Astrocyte (in vitro differentiated cells and primary cell): Measurements from ENCODE around the gene ARID3B. TPM values are rescaled to one million over a fixed set of nuclear protein-coding genes. Genes with fewer than 3 reads are reported as not detected.

Experiments used
- DNase-seq: peaks from one replicate; pipeline ENCODE4 v3.0.0-alpha.2; 2010; ENCODE audit warnings: low read depth
- FAIRE-seq: peaks from 2 replicates; lab custom pipeline; 2011; peaks lifted over from hg19 to GRCh38; lab: Jason Lieb, UNC
- H2AFZ ChIP-seq: 2 replicates; pipeline ENCODE4 v1.6.0; 2012; ENCODE audit warnings: low read depth, low read length, inconsistent platforms
- H3K27ac ChIP-seq: 2 replicates; pipeline ENCODE4 v1.5.1; 2011; ENCODE audit warnings: low read depth, low read length, inconsistent platforms
- H3K27me3 ChIP-seq: 2 replicates; pipeline ENCODE4 v1.6.0; 2011; ENCODE audit warnings: low read length, inconsistent platforms; ENCODE audit not compliant: insufficient read depth
- H3K36me3 ChIP-seq: 2 replicates; pipeline ENCODE4 v1.5.1; 2011; ENCODE audit warnings: low read length, inconsistent platforms; ENCODE audit not compliant: insufficient read depth
- H3K4me1 ChIP-seq: 2 replicates; pipeline ENCODE4 v1.5.1; 2011; ENCODE audit warnings: low read length, inconsistent platforms; ENCODE audit not compliant: insufficient read depth
- H3K4me2 ChIP-seq: 2 replicates; pipeline ENCODE4 v1.6.0; 2012; ENCODE audit warnings: low read length, inconsistent platforms
- H3K4me3 ChIP-seq: 2 replicates; pipeline ENCODE4 v1.5.1; 2011; ENCODE audit warnings: low read depth, mild to moderate bottlenecking, low read length, inconsistent platforms; ENCODE audit not compliant: insufficient read depth
- H3K79me2 ChIP-seq: 2 replicates; pipeline ENCODE4 v1.6.0; 2012; ENCODE audit warnings: mild to moderate bottlenecking, low read length, inconsistent platforms; ENCODE audit not compliant: insufficient read depth
- H3K9ac ChIP-seq: 2 replicates; pipeline ENCODE4 v1.6.0; 2012; ENCODE audit warnings: mild to moderate bottlenecking, low read length, inconsistent platforms
- H3K9me3 ChIP-seq: 2 replicates; pipeline ENCODE4 v1.5.1; 2012; ENCODE audit warnings: low read depth, mild to moderate bottlenecking, low read length, inconsistent platforms; ENCODE audit not compliant: insufficient read depth
- H4K20me1 ChIP-seq: 2 replicates; pipeline ENCODE4 v1.6.0; 2012; ENCODE audit warnings: low read length, inconsistent platforms; ENCODE audit not compliant: insufficient read depth
- H3K27ac Mint-ChIP-seq: one replicate; pipeline ENCODE4 v1.8.0; 2021; ENCODE audit warnings: mild to moderate bottlenecking, mixed read lengths; ENCODE audit not compliant: unreplicated experiment
- H3K27me3 Mint-ChIP-seq: one replicate; pipeline ENCODE4 v1.8.0; 2021; ENCODE audit warnings: low read depth, mixed read lengths; ENCODE audit not compliant: unreplicated experiment
- H3K36me3 Mint-ChIP-seq: one replicate; pipeline ENCODE4 v1.8.0; 2021; ENCODE audit warnings: low read depth, mixed read lengths; ENCODE audit not compliant: unreplicated experiment
- H3K4me1 Mint-ChIP-seq: one replicate; pipeline ENCODE4 v1.8.0; 2021; ENCODE audit warnings: low read depth, mixed read lengths; ENCODE audit not compliant: unreplicated experiment
- H3K4me3 Mint-ChIP-seq: one replicate; pipeline ENCODE4 v1.8.0; 2021; ENCODE audit warnings: mild to moderate bottlenecking, moderate library complexity, mixed read lengths; ENCODE audit not compliant: unreplicated experiment
- H3K9me3 Mint-ChIP-seq: one replicate; pipeline ENCODE4 v1.8.0; 2021; ENCODE audit warnings: mild to moderate bottlenecking, mixed read lengths; ENCODE audit not compliant: unreplicated experiment
- EZH2 ChIP-seq: IDR thresholded peaks from 2 replicates; pipeline ENCODE4 v1.6.1; 2012; ENCODE audit warnings: mild to moderate bottlenecking, low read length, inconsistent platforms; ENCODE audit not compliant: insufficient read depth
- total RNA-seq: library from RNA; stranded (reverse); gene quantifications from 2 replicates; pipeline ENCODE4 v1.2.1, GENCODE V29; 2021
- TF ChIP-seq, protein P1 (sequence below): IDR thresholded peaks from 2 replicates; pipeline ENCODE4 v1.5.1; 2011; ENCODE audit warnings: low read depth, mild to moderate bottlenecking, inconsistent platforms, low read length, moderate library complexity; ENCODE audit not compliant: insufficient read depth

The ARID3B gene
- total RNA-seq, 1 donor from 2014 or later, result 18.5 TPM

- H3K4me3 Mint-ChIP-seq, result no peak overlapping the region
- TF ChIP-seq, protein P1, sequence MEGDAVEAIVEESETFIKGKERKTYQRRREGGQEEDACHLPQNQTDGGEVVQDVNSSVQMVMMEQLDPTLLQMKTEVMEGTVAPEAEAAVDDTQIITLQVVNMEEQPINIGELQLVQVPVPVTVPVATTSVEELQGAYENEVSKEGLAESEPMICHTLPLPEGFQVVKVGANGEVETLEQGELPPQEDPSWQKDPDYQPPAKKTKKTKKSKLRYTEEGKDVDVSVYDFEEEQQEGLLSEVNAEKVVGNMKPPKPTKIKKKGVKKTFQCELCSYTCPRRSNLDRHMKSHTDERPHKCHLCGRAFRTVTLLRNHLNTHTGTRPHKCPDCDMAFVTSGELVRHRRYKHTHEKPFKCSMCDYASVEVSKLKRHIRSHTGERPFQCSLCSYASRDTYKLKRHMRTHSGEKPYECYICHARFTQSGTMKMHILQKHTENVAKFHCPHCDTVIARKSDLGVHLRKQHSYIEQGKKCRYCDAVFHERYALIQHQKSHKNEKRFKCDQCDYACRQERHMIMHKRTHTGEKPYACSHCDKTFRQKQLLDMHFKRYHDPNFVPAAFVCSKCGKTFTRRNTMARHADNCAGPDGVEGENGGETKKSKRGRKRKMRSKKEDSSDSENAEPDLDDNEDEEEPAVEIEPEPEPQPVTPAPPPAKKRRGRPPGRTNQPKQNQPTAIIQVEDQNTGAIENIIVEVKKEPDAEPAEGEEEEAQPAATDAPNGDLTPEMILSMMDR, result no peak
- no peak for TF ChIP-seq EZH2
- FAIRE-seq, result no peak
Observed at GRCh38 chr15:74611834-74612233, 70.8 kb downstream of the ARID3B start.

GRCh38 chr15:74612677-74613076 lies 71.7 kb downstream of the ARID3B start:
- no peak for FAIRE-seq
- Histone ChIP-seq H4K20me1 (peaks cover 14% of the 10 kb centered on the region), H3K9me3 (no peaks in the 10 kb centered on the region), H3K36me3 (no peaks in the 10 kb centered on the region), H3K27me3 (no peaks in the 10 kb centered on the region), H3K27ac (no peak overlapping the region), H3K4me2 (no peak overlapping the region), H3K79me2 (peaks cover 26% of the 10 kb centered on the region), H3K4me3 (no peak overlapping the region), H3K4me1 (peaks cover 17% of the 10 kb centered on the region), H2AFZ (no peak overlapping the region), H3K9ac (no peak overlapping the region)
- peak overlapping the region; percentile 80 for H3K27ac Mint-ChIP-seq
- H3K4me1 Mint-ChIP-seq, result peaks cover 8% of the 10 kb centered on the region
- DNase-seq, result no peak
- peaks cover 2% of the 10 kb centered on the region for H3K36me3 Mint-ChIP-seq
- H3K9me3 Mint-ChIP-seq, result no peaks in the 10 kb centered on the region
- peaks cover 39% of the 10 kb centered on the region for H3K27me3 Mint-ChIP-seq
- no peak overlapping the region for H3K4me3 Mint-ChIP-seq
- no peak for TF ChIP-seq EZH2
- TF ChIP-seq, protein P1, result no peak

More at GRCh38 chr15:74611834-74612233, 70.8 kb downstream of the ARID3B start:
- no peaks in the 10 kb centered on the region for H3K9me3 Mint-ChIP-seq
- peaks cover 2% of the 10 kb centered on the region for H3K36me3 Mint-ChIP-seq
- Histone ChIP-seq H3K27me3 (no peaks in the 10 kb centered on the region), H3K4me1 (peaks cover 12% of the 10 kb centered on the region), H3K27ac (no peak overlapping the region), H3K4me2 (no peak overlapping the region), H3K36me3 (no peaks in the 10 kb centered on the region), H3K4me3 (no peak overlapping the region), H3K9ac (no peak overlapping the region), H4K20me1 (peaks cover 5% of the 10 kb centered on the region), H2AFZ (no peak overlapping the region), H3K9me3 (no peaks in the 10 kb centered on the region), H3K79me2 (peaks cover 18% of the 10 kb centered on the region)
- peaks cover 42% of the 10 kb centered on the region for H3K27me3 Mint-ChIP-seq
- H3K27ac Mint-ChIP-seq, result no peak overlapping the region
- peaks cover 2% of the 10 kb centered on the region for H3K4me1 Mint-ChIP-seq
- no peak for DNase-seq

- Histone ChIP-seq H3K4me1 (peaks cover 17% of the 10 kb centered on the region), H3K36me3 (no peaks in the 10 kb centered on the region), H3K4me2 (no peak overlapping the region), H4K20me1 (peaks cover 20% of the 10 kb centered on the region), H3K9ac (no peak overlapping the region), H2AFZ (no peak overlapping the region), H3K27me3 (no peaks in the 10 kb centered on the region), H3K9me3 (no peaks in the 10 kb centered on the region), H3K27ac (no peak overlapping the region), H3K79me2 (peaks cover 32% of the 10 kb centered on the region), H3K4me3 (no peak overlapping the region)
- peaks cover 33% of the 10 kb centered on the region for H3K27me3 Mint-ChIP-seq
- no peaks in the 10 kb centered on the region for H3K9me3 Mint-ChIP-seq
- FAIRE-seq (no peak), DNase-seq (no peak)
- H3K36me3 Mint-ChIP-seq, result peaks cover 2% of the 10 kb centered on the region
- peaks cover 8% of the 10 kb centered on the region for H3K4me1 Mint-ChIP-seq
- peak overlapping the region; percentile 45 for H3K4me3 Mint-ChIP-seq
- TF ChIP-seq, protein P1, result no peak
- H3K27ac Mint-ChIP-seq, result peak overlapping the region; percentile 80
Observed at GRCh38 chr15:74613089-74613952, 72.3 kb downstream of the ARID3B start.
